BJ (cell line): ENCODE results near the gene NTRK3. TPM values are rescaled to one million over a fixed set of nuclear protein-coding genes. Genes with fewer than 3 reads are reported as not detected.

Source experiments
- CTCF ChIA-PET: fragments of 350-600 bp; formaldehyde crosslinking; extraction: SDS; loops from one replicate; lab custom pipeline; 2021; ENCODE audit warnings: antibody characterized with exemption, inconsistent platforms; lab: Yijun Ruan, JAX
- POLR2A ChIA-PET: fragments of 300-600 bp; sonication (Branson Sonifier 250); formaldehyde crosslinking; extraction: SDS; loops from one replicate; lab custom pipeline; 2021; ENCODE audit warnings: antibody characterized with exemption; lab: Charles Lee
- DNase-seq: peaks from one replicate; pipeline ENCODE4 v3.0.0-alpha.2; 2011; ENCODE audit warnings: low read depth
- H3K27me3 ChIP-seq: 2 replicates; pipeline ENCODE4 v1.6.0; 2011; ENCODE audit warnings: low read length; ENCODE audit not compliant: control insufficient read depth, insufficient read depth
- H3K36me3 ChIP-seq: 2 replicates; pipeline ENCODE4 v1.5.1; 2011; ENCODE audit warnings: low read length; ENCODE audit not compliant: control insufficient read depth, insufficient read depth
- H3K4me3 ChIP-seq: 2 replicates; pipeline ENCODE4 v1.5.1; 2011; ENCODE audit warnings: low read depth, mild to moderate bottlenecking, control low read depth, low read length
- polyA plus RNA-seq: library from polyadenylated mRNA; depleted of rRNA; stranded (reverse); fragments of >200 nt; gene quantifications from 2 replicates; pipeline ENCODE4 v1.2.3, GENCODE V29; 2011
- TF ChIP-seq, protein P1 (sequence below): IDR thresholded peaks from 2 replicates; pipeline ENCODE4 v1.5.1; 2011; ENCODE audit warnings: low read depth, mild to moderate bottlenecking, control low read depth, inconsistent platforms, low read length, moderate library complexity; ENCODE audit not compliant: insufficient read depth

Gene NTRK3
- polyA plus RNA-seq, 1 experiment: 0.12 TPM

DNA sequence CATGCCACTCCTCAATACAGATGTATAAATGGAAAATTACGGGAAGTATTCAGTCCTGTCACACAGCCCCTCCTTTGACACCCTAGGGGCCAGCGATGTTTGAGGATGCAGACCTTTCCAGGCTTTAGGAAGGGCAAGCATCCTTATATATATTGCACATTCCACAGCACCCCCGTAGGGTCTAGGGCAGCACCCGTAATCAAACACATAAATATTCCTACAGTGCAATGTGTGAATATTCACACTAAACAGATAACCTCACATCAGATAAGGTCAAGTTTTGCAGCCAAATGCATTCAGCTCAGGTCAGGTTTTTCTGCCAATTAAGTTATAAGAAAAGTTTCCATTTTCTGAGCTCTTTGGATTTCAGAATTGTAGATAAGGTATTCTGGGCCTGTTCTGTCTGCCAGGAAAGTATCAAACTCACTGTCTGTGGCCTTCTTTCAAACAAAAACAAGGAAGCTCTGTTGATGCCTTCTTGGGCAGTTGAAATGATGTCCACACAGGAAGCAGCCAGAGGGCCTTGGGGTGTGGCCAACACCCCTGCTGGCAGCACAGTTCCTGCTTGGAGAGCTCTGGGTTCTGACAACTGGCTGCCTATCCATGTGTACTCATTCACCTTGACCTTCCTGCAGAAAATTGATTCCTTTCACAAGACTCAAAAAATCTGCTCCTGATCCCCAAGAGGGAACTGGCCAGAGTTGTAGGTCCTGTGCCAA lies 427.0 kb downstream of the NTRK3 start:
- Histone ChIP-seq H3K36me3 (no peaks in the 10 kb centered on the region), H3K27me3 (no peaks in the 10 kb centered on the region), H3K4me3 (no peak overlapping the region)
- DNase-seq: no peak
- ChIA-PET CTCF (interaction anchor here (0.6 to 1.0 kb wide), 2 partner anchors 14 to 320 kb away, joined by 3 read pairs; no protein-coding TSS in a partner anchor), POLR2A (no interaction called here)
- TF ChIP-seq, protein P1, sequence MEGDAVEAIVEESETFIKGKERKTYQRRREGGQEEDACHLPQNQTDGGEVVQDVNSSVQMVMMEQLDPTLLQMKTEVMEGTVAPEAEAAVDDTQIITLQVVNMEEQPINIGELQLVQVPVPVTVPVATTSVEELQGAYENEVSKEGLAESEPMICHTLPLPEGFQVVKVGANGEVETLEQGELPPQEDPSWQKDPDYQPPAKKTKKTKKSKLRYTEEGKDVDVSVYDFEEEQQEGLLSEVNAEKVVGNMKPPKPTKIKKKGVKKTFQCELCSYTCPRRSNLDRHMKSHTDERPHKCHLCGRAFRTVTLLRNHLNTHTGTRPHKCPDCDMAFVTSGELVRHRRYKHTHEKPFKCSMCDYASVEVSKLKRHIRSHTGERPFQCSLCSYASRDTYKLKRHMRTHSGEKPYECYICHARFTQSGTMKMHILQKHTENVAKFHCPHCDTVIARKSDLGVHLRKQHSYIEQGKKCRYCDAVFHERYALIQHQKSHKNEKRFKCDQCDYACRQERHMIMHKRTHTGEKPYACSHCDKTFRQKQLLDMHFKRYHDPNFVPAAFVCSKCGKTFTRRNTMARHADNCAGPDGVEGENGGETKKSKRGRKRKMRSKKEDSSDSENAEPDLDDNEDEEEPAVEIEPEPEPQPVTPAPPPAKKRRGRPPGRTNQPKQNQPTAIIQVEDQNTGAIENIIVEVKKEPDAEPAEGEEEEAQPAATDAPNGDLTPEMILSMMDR: no peak

DNA sequence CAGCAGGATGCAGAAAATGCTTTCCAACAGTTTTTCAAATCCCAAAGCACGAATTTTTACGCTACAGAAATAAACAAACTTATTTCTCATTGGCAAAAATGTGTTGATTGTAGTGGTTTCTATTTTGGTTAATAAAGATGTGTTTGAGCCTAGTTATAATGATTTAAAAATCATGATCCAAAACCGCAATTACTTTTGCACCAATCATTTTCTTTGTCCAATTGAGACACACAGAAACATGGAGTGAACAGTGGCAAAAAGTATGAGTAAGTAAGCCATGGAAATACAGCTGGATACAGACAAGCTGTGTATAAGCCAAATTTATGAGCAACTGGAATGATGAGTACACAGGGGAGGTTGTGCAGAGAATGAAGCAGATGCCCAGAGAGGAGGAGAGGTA lies 427.9 kb downstream of the NTRK3 start:
- POLR2A ChIA-PET: no interaction called here
- CTCF ChIA-PET: no interaction called here
- TF ChIP-seq, protein P1: no peak
- H3K27me3 ChIP-seq: no peaks in the 10 kb centered on the region
- no peaks in the 10 kb centered on the region for H3K36me3 ChIP-seq
- no peak overlapping the region for H3K4me3 ChIP-seq
- no peak for DNase-seq

DNA sequence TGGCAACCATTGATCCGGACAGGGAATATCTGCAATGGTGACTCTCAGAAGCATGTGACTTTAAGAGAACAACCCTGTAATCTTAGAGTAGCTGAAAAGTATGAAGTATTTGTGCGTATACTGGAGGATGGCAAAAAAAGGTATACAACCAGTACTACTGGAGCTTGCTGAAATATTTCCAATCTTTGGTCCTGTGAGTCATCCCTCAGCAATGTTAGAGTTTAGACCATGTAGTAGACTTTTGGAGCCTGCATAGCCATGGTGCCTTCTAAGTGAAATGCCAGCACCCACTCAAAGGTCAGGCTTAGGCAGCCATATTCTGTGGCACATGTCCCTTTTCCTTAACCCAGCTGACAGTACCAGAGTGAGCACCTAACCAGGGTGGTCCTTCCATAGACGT lies 429.4 kb downstream of the NTRK3 start:
- Histone ChIP-seq H3K36me3 (no peaks in the 10 kb centered on the region), H3K4me3 (no peak overlapping the region), H3K27me3 (no peaks in the 10 kb centered on the region)
- ChIA-PET CTCF (interaction anchor here (0.6 kb wide), 1 partner anchor 99 kb away, joined by 3 read pairs; no protein-coding TSS in a partner anchor), POLR2A (no interaction called here)
- DNase-seq: no peak
- TF ChIP-seq, protein P1: no peak

DNA sequence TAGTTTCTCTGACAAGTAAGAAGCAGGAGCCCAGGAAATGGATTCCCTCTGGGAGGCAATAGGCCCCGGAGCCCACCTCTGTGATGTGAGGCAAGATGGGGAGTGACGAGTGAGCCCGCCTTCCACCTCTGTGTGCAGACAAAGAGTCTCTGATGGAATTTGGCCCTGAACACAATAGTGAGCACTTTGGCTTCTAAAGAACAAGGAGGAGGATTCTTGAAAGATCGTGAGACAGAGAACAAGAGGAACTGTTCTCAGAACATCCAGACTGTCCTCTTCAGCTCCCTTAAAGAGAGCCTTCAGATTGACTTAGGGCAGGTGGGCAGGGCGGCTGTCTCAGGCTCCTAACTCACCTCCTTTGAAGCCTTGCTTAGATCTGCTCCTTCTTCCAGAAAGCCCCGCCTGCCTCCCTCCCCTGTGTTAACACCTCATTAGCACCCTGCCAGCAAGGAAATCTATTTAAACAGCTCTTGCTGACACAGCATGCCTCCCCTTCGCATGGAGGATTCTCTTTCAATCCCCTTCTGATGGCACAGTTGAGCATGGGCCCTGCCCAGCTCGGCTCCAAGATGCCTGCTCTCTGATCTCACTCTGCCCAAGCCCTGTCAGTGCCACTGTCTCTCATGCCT lies 430.3 kb downstream of the NTRK3 start:
- H3K36me3 ChIP-seq: no peaks in the 10 kb centered on the region
- CTCF ChIA-PET: interaction anchor here (1.0 to 1.5 kb wide), 2 partner anchors 9 to 16 kb away, joined by 3 to 6 read pairs; no protein-coding TSS in a partner anchor
- no peaks in the 10 kb centered on the region for H3K27me3 ChIP-seq
- POLR2A ChIA-PET: no interaction called here
- no peak overlapping the region for H3K4me3 ChIP-seq
- TF ChIP-seq, protein P1: no peak
- no peak for DNase-seq

DNA sequence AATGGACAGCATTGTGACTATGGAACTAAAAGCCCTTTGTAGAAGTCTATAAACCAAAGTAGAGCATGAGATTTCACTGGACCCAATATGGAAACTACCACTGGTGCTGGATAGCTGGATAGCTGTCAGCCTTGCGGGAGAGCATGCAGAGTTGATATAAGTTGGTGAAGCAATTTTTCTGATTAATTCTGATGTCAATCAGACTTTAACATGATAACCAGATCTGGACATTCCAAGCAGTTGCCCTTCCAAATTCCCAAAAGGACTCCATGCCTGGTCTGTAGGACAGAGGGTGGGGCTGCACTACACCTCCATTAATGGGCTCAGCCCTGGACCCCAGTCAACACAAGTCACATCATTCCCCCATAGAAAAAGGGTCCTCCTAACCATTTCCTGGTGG lies 437.8 kb downstream of the NTRK3 start:
- ChIA-PET CTCF (no interaction called here), POLR2A (no interaction called here)
- TF ChIP-seq, protein P1: no peak
- H3K27me3 ChIP-seq: no peaks in the 10 kb centered on the region
- H3K4me3 ChIP-seq: no peak overlapping the region
- H3K36me3 ChIP-seq: no peaks in the 10 kb centered on the region
- no peak for DNase-seq
